Measurements from ENCODE around the gene PTGIR.

The PTGIR gene

GRCh38 chr19:46621191-46622117, 3.4 kb downstream of the PTGIR start:
- H3K9me3 ChIP-seq (ENCODE audit: insufficient read depth, low read depth, low read length): no peaks in the 10 kb centered on the region
- H3K4me3 ChIP-seq (ENCODE audit: low read length, poor library complexity, severe bottlenecking): no peak overlapping the region
- no peak overlapping the region for H3K9ac ChIP-seq (ENCODE audit: low read depth, low read length, poor library complexity, severe bottlenecking)
- no peaks in the 10 kb centered on the region for H3K79me2 ChIP-seq (ENCODE audit: insufficient read depth, low read length)
- H3K36me3 ChIP-seq (ENCODE audit: insufficient read depth, low read length): no peaks in the 10 kb centered on the region
- H2AFZ ChIP-seq (ENCODE audit: low read length): no peak overlapping the region
- H3K27me3 ChIP-seq (ENCODE audit: insufficient read depth, low read length, poor library complexity, severe bottlenecking): no peaks in the 10 kb centered on the region
- no peak overlapping the region for H3K4me2 ChIP-seq (ENCODE audit: low read depth, low read length, poor library complexity, severe bottlenecking)
- no peaks in the 10 kb centered on the region for H3F3A ChIP-seq (ENCODE audit: low read depth)
- TF ChIP-seq EZH2phosphoT487 (IDR thresholded peaks at IDR 0.05; ENCODE audit: borderline replicate concordance) (no peak), CTCF (conservative IDR thresholded peaks at IDR 0.05; ENCODE audit: low read length) (peak; percentile 47)
- no peaks in the 10 kb centered on the region for H3K9me2 ChIP-seq (replicated peaks; ENCODE audit: low read depth, low read length)
- H3K4me1 ChIP-seq (ENCODE audit: insufficient read depth, low read length, poor library complexity, severe bottlenecking): peaks cover 10% of the 10 kb centered on the region
- H4K20me1 ChIP-seq (ENCODE audit: insufficient read depth, low read length, poor library complexity, severe bottlenecking): no peaks in the 10 kb centered on the region

DNA sequence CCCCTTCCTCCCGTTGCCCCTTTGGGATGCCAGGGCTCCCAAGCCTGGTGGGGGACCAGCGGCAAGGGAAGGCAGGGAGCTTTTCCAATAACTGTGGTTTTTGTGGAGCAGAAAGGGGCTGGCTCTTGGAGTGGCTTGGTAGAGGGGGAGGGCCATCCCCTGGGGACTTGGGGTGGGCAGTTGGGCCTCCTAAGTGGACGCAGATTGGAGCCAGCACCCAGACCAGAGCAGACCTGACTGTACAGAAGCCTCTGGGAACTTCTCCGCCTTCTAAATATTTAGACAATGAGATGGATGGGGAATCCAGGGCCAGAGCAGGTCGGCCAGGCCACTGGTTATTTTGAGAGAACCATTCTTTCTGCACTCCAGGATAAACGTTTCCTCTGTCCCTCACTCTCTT, 4.2 kb downstream of the PTGIR start:
- Histone ChIP-seq H3K27me3 (ENCODE audit: insufficient read depth, low read length, poor library complexity, severe bottlenecking) (no peaks in the 10 kb centered on the region), H3K4me1 (ENCODE audit: insufficient read depth, low read length, poor library complexity, severe bottlenecking) (peaks cover 10% of the 10 kb centered on the region), H3K4me2 (ENCODE audit: low read depth, low read length, poor library complexity, severe bottlenecking) (no peak overlapping the region), H3K4me3 (ENCODE audit: low read length, poor library complexity, severe bottlenecking) (no peak overlapping the region), H2AFZ (ENCODE audit: low read length) (no peak overlapping the region), H3K9me2 (replicated peaks; ENCODE audit: low read depth, low read length) (no peaks in the 10 kb centered on the region), H4K20me1 (ENCODE audit: insufficient read depth, low read length, poor library complexity, severe bottlenecking) (no peaks in the 10 kb centered on the region), H3K79me2 (ENCODE audit: insufficient read depth, low read length) (no peaks in the 10 kb centered on the region), H3K36me3 (ENCODE audit: insufficient read depth, low read length) (no peaks in the 10 kb centered on the region), H3K9ac (ENCODE audit: low read depth, low read length, poor library complexity, severe bottlenecking) (no peak overlapping the region), H3F3A (ENCODE audit: low read depth) (no peaks in the 10 kb centered on the region), H3K9me3 (ENCODE audit: insufficient read depth, low read depth, low read length) (no peaks in the 10 kb centered on the region)
- TF ChIP-seq CTCF (conservative IDR thresholded peaks at IDR 0.05; ENCODE audit: low read length) (no peak), EZH2phosphoT487 (IDR thresholded peaks at IDR 0.05; ENCODE audit: borderline replicate concordance) (no peak)

DNA sequence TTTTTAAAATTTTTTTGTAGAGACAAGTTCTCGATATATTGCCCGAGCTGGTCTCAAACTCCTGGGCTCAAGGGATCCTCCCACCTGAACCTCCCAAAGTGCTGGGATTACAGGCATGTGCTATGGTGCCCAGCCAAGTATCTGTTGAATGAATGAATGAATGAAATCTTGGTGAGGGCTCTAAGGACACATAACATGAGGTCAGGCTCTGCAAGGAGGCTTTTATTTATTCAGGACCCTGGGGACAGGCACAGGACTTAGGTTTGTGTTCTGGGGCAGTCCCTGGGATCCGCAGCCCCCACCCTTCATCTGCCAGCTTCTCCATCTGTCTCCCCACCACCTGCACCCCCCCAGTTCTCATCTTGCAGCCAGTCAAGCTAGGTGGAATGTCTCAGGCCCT, 4.6 kb downstream of the PTGIR start:
- no peaks in the 10 kb centered on the region for H3K9me3 ChIP-seq (ENCODE audit: insufficient read depth, low read depth, low read length)
- TF ChIP-seq CTCF (conservative IDR thresholded peaks at IDR 0.05; ENCODE audit: low read length) (no peak), EZH2phosphoT487 (IDR thresholded peaks at IDR 0.05; ENCODE audit: borderline replicate concordance) (no peak)
- H3K9ac ChIP-seq (ENCODE audit: low read depth, low read length, poor library complexity, severe bottlenecking): no peak overlapping the region
- no peak overlapping the region for H3K4me2 ChIP-seq (ENCODE audit: low read depth, low read length, poor library complexity, severe bottlenecking)
- H3K4me3 ChIP-seq (ENCODE audit: low read length, poor library complexity, severe bottlenecking): no peak overlapping the region
- H2AFZ ChIP-seq (ENCODE audit: low read length): no peak overlapping the region
- no peaks in the 10 kb centered on the region for H3K79me2 ChIP-seq (ENCODE audit: insufficient read depth, low read length)
- no peaks in the 10 kb centered on the region for H4K20me1 ChIP-seq (ENCODE audit: insufficient read depth, low read length, poor library complexity, severe bottlenecking)
- no peaks in the 10 kb centered on the region for H3K36me3 ChIP-seq (ENCODE audit: insufficient read depth, low read length)
- H3K27me3 ChIP-seq (ENCODE audit: insufficient read depth, low read length, poor library complexity, severe bottlenecking): no peaks in the 10 kb centered on the region
- peaks cover 10% of the 10 kb centered on the region for H3K4me1 ChIP-seq (ENCODE audit: insufficient read depth, low read length, poor library complexity, severe bottlenecking)
- H3K9me2 ChIP-seq (replicated peaks; ENCODE audit: low read depth, low read length): no peaks in the 10 kb centered on the region
- no peaks in the 10 kb centered on the region for H3F3A ChIP-seq (ENCODE audit: low read depth)
